ENCODE data around the gene SUSD2.

The SUSD2 gene

DNA sequence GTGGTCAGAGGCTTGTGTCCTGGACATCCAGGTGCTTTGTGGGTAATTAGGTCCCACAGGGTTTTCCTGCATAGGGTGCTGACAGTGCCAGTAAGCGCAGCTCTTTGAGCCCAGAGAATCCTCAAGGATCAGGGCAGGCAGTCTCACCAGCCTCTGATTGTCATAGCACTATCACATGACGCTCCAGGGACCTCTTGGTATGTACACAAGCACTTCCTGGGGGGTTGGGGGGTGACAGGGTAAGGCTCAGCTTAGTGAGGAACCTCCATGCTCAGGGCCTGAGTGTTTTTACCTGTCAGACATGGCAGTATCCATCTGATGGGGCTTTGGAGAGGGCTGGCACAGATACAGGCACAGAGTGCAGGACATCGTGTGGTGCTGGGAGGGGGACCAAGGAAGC, 27.9 kb upstream of the SUSD2 start:
- no peak overlapping the region for H3K4me3 ChIP-seq (ENCODE audit: low read depth, low read length)
- TF ChIP-seq, protein P1, sequence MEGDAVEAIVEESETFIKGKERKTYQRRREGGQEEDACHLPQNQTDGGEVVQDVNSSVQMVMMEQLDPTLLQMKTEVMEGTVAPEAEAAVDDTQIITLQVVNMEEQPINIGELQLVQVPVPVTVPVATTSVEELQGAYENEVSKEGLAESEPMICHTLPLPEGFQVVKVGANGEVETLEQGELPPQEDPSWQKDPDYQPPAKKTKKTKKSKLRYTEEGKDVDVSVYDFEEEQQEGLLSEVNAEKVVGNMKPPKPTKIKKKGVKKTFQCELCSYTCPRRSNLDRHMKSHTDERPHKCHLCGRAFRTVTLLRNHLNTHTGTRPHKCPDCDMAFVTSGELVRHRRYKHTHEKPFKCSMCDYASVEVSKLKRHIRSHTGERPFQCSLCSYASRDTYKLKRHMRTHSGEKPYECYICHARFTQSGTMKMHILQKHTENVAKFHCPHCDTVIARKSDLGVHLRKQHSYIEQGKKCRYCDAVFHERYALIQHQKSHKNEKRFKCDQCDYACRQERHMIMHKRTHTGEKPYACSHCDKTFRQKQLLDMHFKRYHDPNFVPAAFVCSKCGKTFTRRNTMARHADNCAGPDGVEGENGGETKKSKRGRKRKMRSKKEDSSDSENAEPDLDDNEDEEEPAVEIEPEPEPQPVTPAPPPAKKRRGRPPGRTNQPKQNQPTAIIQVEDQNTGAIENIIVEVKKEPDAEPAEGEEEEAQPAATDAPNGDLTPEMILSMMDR (IDR thresholded peaks at IDR 0.05; ENCODE audit: insufficient read depth, low read depth, low read length, missing control alignments) = no peak
- DNase-seq (ENCODE audit: low read depth) = peak; percentile 24

DNA sequence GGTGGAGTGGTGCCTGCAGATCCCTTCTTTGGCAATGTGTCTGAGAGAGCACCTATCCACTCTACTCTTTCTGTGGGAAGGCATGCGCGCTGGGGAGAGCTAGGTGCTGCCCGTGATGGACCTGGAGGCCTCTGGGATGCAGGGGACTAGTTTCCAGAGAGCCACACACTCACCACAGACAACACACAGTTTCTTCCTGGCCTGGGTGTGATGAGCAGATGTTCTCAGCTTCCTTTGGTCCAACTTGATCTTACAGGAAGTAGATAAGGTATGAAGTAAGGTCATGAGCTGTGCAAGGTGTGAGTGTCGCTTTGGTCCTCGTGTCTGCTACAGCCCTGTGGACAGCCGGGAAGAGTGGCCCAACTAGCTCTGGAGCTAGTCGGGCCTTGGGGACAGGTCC, 27.3 kb upstream of the SUSD2 start:
- TF ChIP-seq, protein P1 (IDR thresholded peaks at IDR 0.05; ENCODE audit: insufficient read depth, low read depth, low read length, missing control alignments) = no peak
- DNase-seq (ENCODE audit: low read depth) = no peak
- H3K4me3 ChIP-seq (ENCODE audit: low read depth, low read length) = no peak overlapping the region

DNA sequence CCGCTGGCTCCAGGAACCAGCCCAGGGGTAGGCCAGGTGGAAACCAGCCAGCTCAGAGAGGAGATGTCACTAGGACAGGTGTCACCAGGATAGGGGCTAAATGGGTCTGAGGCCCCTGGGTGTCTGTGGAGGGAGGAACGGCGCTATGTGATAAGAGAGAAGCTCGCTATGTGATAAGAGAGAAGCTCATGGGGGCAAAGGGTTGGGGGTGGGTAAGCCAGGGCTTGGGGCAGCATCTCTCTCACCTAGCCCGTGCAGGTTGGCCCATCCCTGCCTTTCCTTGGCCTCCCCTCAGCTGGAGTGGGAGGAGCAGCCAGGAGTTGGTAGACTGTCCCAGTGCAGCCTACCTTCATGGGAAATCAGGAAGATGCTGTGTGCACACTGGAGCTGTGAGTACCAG, 26.5 kb upstream of the SUSD2 start:
- no peak for DNase-seq (ENCODE audit: low read depth)
- H3K4me3 ChIP-seq (ENCODE audit: low read depth, low read length) = no peak overlapping the region
- TF ChIP-seq, protein P1 (IDR thresholded peaks at IDR 0.05; ENCODE audit: insufficient read depth, low read depth, low read length, missing control alignments) = no peak

DNA sequence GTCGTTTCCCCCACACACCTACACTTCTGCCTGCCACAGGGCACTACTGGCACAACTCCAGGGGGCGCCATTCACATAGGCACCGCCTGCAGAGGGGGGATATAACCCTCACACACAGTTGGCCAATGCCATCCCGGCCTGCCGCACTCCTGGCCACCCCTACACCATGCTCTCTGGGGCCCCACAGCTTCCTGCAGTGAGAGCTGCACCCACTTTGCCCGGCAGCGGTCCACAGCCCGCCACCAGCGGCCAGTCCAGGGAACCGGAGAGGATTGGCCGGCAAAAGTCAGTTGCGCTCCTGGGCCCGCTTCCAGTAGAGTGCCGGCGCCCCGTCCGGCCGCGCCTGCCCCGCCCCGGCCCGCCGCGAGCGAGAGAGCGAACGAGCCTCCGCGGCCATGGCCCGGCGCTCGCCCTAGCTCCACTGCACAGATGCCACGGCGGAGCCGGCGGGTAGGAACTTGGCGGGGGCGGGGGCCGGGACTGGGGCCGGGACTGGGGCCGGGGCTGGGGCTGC, 25.6 kb upstream of the SUSD2 start:
- peak; percentile 76 for DNase-seq (ENCODE audit: low read depth)
- H3K4me3 ChIP-seq (ENCODE audit: low read depth, low read length) = peak overlapping the region; percentile 53
- TF ChIP-seq, protein P1 (IDR thresholded peaks at IDR 0.05; ENCODE audit: insufficient read depth, low read depth, low read length, missing control alignments) = peak; percentile 51

DNA sequence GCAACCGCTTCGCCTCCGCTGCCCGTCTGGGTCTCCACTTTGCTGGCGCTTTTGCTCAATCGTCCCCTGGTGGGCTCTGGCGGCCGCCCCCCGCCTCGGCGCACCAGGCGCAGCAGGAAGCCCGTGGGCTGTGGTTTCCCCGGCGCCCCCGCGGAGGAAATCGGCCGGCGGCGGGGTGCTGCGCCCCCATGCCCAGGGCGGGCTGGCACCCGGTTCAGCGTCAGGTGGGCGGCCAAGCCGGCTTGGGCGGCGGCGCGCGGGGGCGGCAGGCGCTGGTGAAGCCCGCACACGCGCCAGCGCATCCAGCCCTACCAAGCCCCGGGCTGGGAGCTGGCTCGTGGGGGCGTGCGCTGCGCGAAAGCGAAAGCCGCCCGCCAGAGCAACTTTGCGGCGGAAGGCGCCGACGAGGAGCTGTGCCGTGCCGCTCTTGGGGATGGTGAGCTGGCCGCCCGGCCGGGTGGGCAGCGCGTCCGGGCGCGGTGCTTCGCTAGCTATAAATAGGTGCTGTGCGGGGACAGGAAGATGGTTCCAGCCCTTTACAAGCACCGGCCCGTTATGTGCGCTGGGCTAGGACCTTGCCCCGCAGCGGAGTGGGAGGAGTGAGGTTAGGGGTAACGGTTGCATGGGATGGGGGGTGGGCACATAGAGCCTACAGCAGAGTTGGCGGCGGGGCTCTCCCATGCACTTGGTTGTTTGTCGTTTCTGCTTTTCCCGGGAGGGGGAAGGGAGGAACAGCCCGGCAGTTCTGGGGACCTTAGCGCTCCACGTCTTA, 25.0 kb upstream of the SUSD2 start:
- H3K4me3 ChIP-seq (ENCODE audit: low read depth, low read length) = peak overlapping the region; percentile 53
- TF ChIP-seq, protein P1 (IDR thresholded peaks at IDR 0.05; ENCODE audit: insufficient read depth, low read depth, low read length, missing control alignments) = no peak
- peak; percentile 76 for DNase-seq (ENCODE audit: low read depth)

DNA sequence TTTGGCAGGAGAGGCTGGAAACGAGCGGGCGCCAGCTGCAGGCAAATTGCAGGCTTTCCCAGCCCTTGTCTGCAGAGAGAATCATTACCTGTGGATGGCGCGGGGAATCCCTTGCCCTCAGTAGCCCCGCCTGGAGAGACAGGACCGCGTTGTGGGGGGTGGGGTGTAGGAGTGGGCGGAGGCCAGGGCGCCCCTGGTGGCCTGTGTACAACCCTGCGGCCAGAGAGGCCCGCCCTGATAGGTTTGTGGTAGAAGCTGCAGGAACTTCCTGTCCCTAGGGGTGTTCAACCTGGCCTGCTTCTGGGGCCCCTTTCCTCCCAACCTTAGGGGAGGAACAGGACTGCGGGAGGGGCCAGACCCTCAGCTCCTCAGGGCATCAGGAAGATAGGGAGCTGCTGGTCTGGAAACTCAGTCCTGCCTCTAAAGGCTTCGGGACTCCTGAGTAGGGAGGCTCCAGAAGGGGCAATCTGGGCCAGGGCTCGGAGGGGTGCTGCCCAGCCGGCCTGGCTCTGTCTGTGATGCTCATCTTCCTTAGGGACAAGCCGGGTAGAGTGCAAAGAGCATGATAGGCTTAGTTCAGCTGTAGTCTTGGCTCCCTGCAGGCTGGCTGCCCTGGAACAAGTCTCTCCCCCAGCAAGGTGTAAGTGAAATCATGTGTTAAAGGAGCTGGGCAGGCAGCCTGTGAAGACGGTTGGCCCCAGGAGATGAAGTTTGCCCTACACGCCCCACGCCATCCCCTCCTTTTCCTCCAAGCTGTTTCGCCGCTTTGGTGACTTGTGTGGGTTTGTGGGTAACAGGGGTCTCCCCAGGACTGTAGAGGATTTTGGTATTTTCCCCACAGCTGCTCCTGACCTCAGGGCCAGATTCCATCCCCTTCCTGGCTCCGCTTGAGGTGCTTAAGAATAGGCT, 24.1 kb upstream of the SUSD2 start:
- TF ChIP-seq, protein P1 (IDR thresholded peaks at IDR 0.05; ENCODE audit: insufficient read depth, low read depth, low read length, missing control alignments) = peak; percentile 96
- DNase-seq (ENCODE audit: low read depth) = peak; percentile 96

More for the DNA sequence above, 24.1 kb upstream of the SUSD2 start:
- peak overlapping the region; percentile 53 for H3K4me3 ChIP-seq (ENCODE audit: low read depth, low read length)
